AG04450 (cell line): Measurements from ENCODE around the gene TTYH3. TPM values are rescaled to one million over a fixed set of nuclear protein-coding genes. Genes with fewer than 3 reads are reported as not detected.

Experiments used
- CTCF ChIA-PET: fragments of 300-600, 350-600 bp; formaldehyde crosslinking; extraction: SDS; loops from one replicate; lab custom pipeline; 2022; ENCODE audit warnings: antibody characterized with exemption, inconsistent platforms; lab: Charles Lee
- POLR2A ChIA-PET: fragments of 350-600 bp; formaldehyde crosslinking; extraction: SDS; loops from one replicate; lab custom pipeline; 2021; ENCODE audit warnings: antibody characterized with exemption, inconsistent platforms; lab: Yijun Ruan, JAX
- DNase-seq: peaks from one replicate; pipeline ENCODE4 v3.0.0-alpha.2; 2011; ENCODE audit warnings: low read depth, low spot score
- H3K27ac ChIP-seq: one replicate; pipeline ENCODE4 v1.5.1; 2012; ENCODE audit warnings: low read depth, low read length, control low read depth
- H3K27me3 ChIP-seq: one replicate; pipeline ENCODE4 v1.6.0; 2012; ENCODE audit warnings: low read length; ENCODE audit not compliant: control insufficient read depth, insufficient read depth
- H3K4me3 ChIP-seq: 2 replicates; pipeline ENCODE4 v1.5.1; 2011; ENCODE audit warnings: mild to moderate bottlenecking, low read depth, low read length, control low read depth
- H3K9me3 ChIP-seq: 2 replicates; pipeline ENCODE4 v1.5.1; 2012; ENCODE audit warnings: low read length; ENCODE audit not compliant: control insufficient read depth, insufficient read depth
- CTCF ChIP-seq: IDR thresholded peaks from 2 replicates; pipeline ENCODE4 v1.5.1; 2011; ENCODE audit warnings: low read depth, low read length, control low read depth, inconsistent platforms
- polyA plus RNA-seq: library from polyadenylated mRNA; depleted of rRNA; stranded (reverse); fragments of >200 nt; gene quantifications from 2 replicates; pipeline ENCODE4 v1.2.3, GENCODE V29; 2011

Gene TTYH3
- polyA plus RNA-seq, 1 experiment: 30.8 TPM

GRCh38 chr7:2602406-2603043 is 29.3 kb upstream of the TTYH3 start:
- no peaks in the 10 kb centered on the region for H3K27me3 ChIP-seq
- TF ChIP-seq CTCF: no peak
- ChIA-PET POLR2A (no interaction called here), CTCF (no interaction called here)
- no peak for DNase-seq
- no peak overlapping the region for H3K4me3 ChIP-seq
- H3K27ac ChIP-seq: no peak overlapping the region
- H3K9me3 ChIP-seq: no peaks in the 10 kb centered on the region; the same call in 1 of the 2 replicates

- ChIA-PET POLR2A (no interaction called here), CTCF (no interaction called here)
These were observed 28.5 kb upstream of the TTYH3 start for GRCh38 chr7:2603044-2603965.

GRCh38 chr7:2604608-2605174 is 27.1 kb upstream of the TTYH3 start:
- POLR2A ChIA-PET: no interaction called here
- CTCF ChIA-PET: no interaction called here
- no peak for DNase-seq

More at GRCh38 chr7:2603044-2603965, 28.5 kb upstream of the TTYH3 start:
- no peak for TF ChIP-seq CTCF
- Histone ChIP-seq H3K27ac (no peak overlapping the region), H3K9me3 (no peaks in the 10 kb centered on the region; the same call in 1 of the 2 replicates), H3K27me3 (no peaks in the 10 kb centered on the region), H3K4me3 (no peak overlapping the region)
- no peak for DNase-seq

GRCh38 chr7:2605608-2606538 is 25.9 kb upstream of the TTYH3 start:
- POLR2A ChIA-PET: interaction anchor here (0.6 kb wide), 1 partner anchor 83 kb away, joined by 3 read pairs; no protein-coding TSS in a partner anchor
- no peak overlapping the region for H3K27ac ChIP-seq
- no peaks in the 10 kb centered on the region; the same call in 1 of the 2 replicates for H3K9me3 ChIP-seq
- no peak overlapping the region for H3K4me3 ChIP-seq
- no peak for TF ChIP-seq CTCF
- no peaks in the 10 kb centered on the region for H3K27me3 ChIP-seq
- CTCF ChIA-PET: no interaction called here
- no peak for DNase-seq

More at GRCh38 chr7:2604608-2605174, 27.1 kb upstream of the TTYH3 start:
- Histone ChIP-seq H3K27ac (no peak overlapping the region), H3K27me3 (no peaks in the 10 kb centered on the region), H3K4me3 (no peak overlapping the region), H3K9me3 (no peaks in the 10 kb centered on the region; the same call in 1 of the 2 replicates)
- TF ChIP-seq CTCF: no peak
